ENCODE data around the gene SYNRG. TPM values are rescaled to one million over a fixed set of nuclear protein-coding genes. Genes with fewer than 3 reads are reported as not detected.
A peak's percentile ranks its signal among the peaks of the same experiment; 100 is the strongest.

The SYNRG gene
- total and polyA plus RNA-seq, 12 donors, result 2.9 to 57.6 (median 40.4) TPM

GRCh38 chr17:37488607-37489196 lies 120.5 kb downstream of the SYNRG start:
- TF ChIP-seq CTCF (IDR thresholded peaks at IDR 0.05), result no peak
- ATAC-seq, result peak; percentile 27 to 74 (median 69)
- Histone ChIP-seq H3K27me3 (peaks cover 0 to 24% (median 0%) of the 10 kb centered on the region in 7 donors), H3K36me3 (no peaks in the 10 kb centered on the region), H3K27ac (peak overlapping the region; percentile 44 to 94 (median 88)), H3K4me3 (peak overlapping the region; percentile 71 to 99 (median 86)), H3K9me3 (no peaks in the 10 kb centered on the region), H3K4me1 (peaks cover 0 to 43% (median 40%) of the 10 kb centered on the region in 9 donors)
- 1% methylated on average over 25 of the region's 25 CpGs for WGBS, 2 donors
- DNase-seq, result peak; percentile 40 to 47
- intact Hi-C loops (cut with DNase I), result loop anchor here in 2 of 10 donors (2.0 to 10.0 kb wide), 3 partner anchors 64 to 154 kb away; partner anchors contain the start of genes ACACA (in 1 of the 2), DDX52 (in 1 of the 2) and TADA2A (in 1 of the 2)

DNA sequence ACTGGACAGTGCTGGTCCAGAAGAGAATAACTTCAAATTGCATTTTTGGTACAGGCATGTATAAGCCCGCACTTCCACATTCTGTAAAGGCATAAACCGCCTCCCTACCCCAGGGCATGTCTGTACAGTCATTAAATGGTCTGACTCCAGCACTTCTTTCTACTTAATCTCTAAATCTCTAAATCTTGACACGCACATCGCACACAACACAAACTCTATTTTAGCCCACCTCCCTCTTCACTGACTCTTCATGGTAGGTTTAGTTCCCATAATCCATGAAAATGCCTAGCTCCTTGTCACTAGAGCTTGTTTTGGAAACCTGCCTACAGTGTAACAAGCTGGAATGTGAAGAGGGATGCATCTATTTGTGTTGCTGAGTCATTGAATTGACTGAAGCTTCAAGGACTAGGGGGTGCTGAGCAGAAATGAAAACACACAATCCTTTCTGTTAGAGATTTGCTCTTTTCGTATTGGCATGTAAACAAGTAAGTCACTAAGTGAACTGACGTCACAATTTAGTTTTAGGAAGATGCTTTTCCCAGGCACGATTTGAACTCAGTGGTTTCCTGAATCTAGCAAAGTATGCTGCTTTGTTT lies 121.1 kb downstream of the SYNRG start:
- peak overlapping the region in 9 of 10 donors; percentile 71 to 99 (median 88) for H3K4me3 ChIP-seq
- no peaks in the 10 kb centered on the region for H3K36me3 ChIP-seq
- no peak for TF ChIP-seq CTCF (IDR thresholded peaks at IDR 0.05)
- H3K27me3 ChIP-seq, result peaks cover 0 to 24% (median 0%) of the 10 kb centered on the region in 7 donors
- no peaks in the 10 kb centered on the region for H3K9me3 ChIP-seq
- ATAC-seq, result peak in 6 of 8 donors; percentile 26 to 62 (median 38)
- DNase-seq, result peak in 1 of 2 donors; percentile 38
- H3K4me1 ChIP-seq, result peaks cover 0 to 48% (median 43%) of the 10 kb centered on the region in 9 donors
- peak overlapping the region in 9 of 10 donors; percentile 84 to 94 (median 90) for H3K27ac ChIP-seq
- 30 to 32% methylated on average over 7 of the region's 7 CpGs for WGBS, 2 donors
- intact Hi-C loops (cut with DNase I), result loop anchor here in 2 of 10 donors (2.0 to 10.0 kb wide), 3 partner anchors 63 to 155 kb away; partner anchors contain the start of genes ACACA (in 1 of the 2), DDX52 (in 1 of the 2) and TADA2A (in 1 of the 2)

DNA sequence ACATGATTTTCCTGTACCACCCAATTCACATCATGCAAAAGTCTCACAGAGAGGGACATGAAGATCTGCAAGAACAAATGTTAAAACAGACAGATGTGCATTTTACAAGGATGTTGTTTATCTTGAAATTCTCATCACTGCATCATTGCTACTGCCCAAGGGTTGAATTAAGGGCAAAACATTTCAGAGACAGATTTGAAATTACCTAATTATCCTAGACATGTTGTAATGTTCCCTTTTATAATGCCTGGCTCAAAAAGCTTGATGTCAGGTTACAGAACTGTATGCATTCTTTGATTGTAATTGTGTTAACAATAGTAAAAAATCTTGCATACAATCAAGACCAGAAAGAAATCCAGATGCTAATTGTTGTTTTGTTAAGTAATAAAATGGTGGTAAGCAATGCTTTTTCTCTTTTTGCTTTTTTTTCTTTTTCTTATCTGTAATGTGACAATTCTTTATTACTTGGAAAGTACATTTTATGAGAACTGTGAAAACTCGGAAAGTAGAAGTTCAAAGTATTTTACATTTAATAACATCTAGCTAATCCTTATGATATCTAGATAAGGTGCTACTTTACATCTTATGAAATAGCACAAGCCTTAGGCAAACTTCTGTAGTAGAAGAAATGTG lies 123.2 kb downstream of the SYNRG start:
- intact Hi-C loops (cut with DNase I), result loop anchor here in 1 of 10 donors (10.0 kb wide), 1 partner anchor 61 kb away; no protein-coding TSS in a partner anchor
- WGBS, 2 donors, result 82 to 88% methylated on average over 1 of the region's 1 CpG
- no peak for TF ChIP-seq CTCF (IDR thresholded peaks at IDR 0.05)
- no peak for ATAC-seq
- H3K27ac ChIP-seq, result no peak overlapping the region
- H3K36me3 ChIP-seq, result no peaks in the 10 kb centered on the region
- peaks cover 0 to 20% (median 0%) of the 10 kb centered on the region in 7 donors for H3K27me3 ChIP-seq
- H3K9me3 ChIP-seq, result no peaks in the 10 kb centered on the region
- no peak for DNase-seq
- H3K4me1 ChIP-seq, result peaks cover 4 to 39% (median 30%) of the 10 kb centered on the region in 9 donors
- no peak overlapping the region for H3K4me3 ChIP-seq
